HG02623 (cell line): ENCODE results near the gene THAP3.
"Not testable (repeated sequence)": the region's sequence is repeated elsewhere in the genome, so short reads cannot be mapped to it uniquely, and the experiment has no call there.

ENCODE experiments used
- ATAC-seq: cut with Tn5 transposase; IDR thresholded peaks from one replicate; pipeline ENCODE4 v1.9.1; 2021; ENCODE audit warnings: moderate library complexity; ENCODE audit not compliant: unreplicated experiment

Gene THAP3

GRCh38 chr1:6632588-6633514 is 8.2 kb downstream of the THAP3 start:
- ATAC-seq = no peak

GRCh38 chr1:6634371-6635052 is 9.8 kb downstream of the THAP3 start:
- no peak for ATAC-seq

- ATAC-seq = no peak
Observed at GRCh38 chr1:6635161-6635909, 10.7 kb downstream of the THAP3 start.

GRCh38 chr1:6635910-6636760 is 11.5 kb downstream of the THAP3 start:
- no peak for ATAC-seq

- not testable (repeated sequence) for ATAC-seq
Observed at GRCh38 chr1:6636778-6637177, 12.1 kb downstream of the THAP3 start.

GRCh38 chr1:6637770-6638169 is 13.1 kb downstream of the THAP3 start:
- ATAC-seq = no peak

GRCh38 chr1:6638226-6638625 is 13.6 kb downstream of the THAP3 start:
- no peak for ATAC-seq

- ATAC-seq = not testable (repeated sequence)
Observed at GRCh38 chr1:6640867-6641266, 16.2 kb downstream of the THAP3 start.

GRCh38 chr1:6645018-6645417 is 20.4 kb downstream of the THAP3 start:
- no peak for ATAC-seq

GRCh38 chr1:6646499-6647148 is 22.0 kb downstream of the THAP3 start:
- no peak for ATAC-seq

- ATAC-seq = no peak
Observed at GRCh38 chr1:6648556-6648955, 23.9 kb downstream of the THAP3 start.

- ATAC-seq = no peak
Observed at GRCh38 chr1:6651909-6652308, 27.2 kb downstream of the THAP3 start.

- ATAC-seq = no peak
Observed at GRCh38 chr1:6652986-6653385, 28.3 kb downstream of the THAP3 start.

- ATAC-seq = no peak
Observed at GRCh38 chr1:6653436-6654290, 29.0 kb downstream of the THAP3 start.

GRCh38 chr1:6657138-6657537 is 32.5 kb downstream of the THAP3 start:
- no peak for ATAC-seq

- ATAC-seq = no peak
Observed at GRCh38 chr1:6658359-6659060, 33.8 kb downstream of the THAP3 start.

GRCh38 chr1:6660415-6661049 is 35.9 kb downstream of the THAP3 start:
- no peak for ATAC-seq

GRCh38 chr1:6662468-6662867 is 37.8 kb downstream of the THAP3 start:
- ATAC-seq = not testable (repeated sequence)
